Measurements from ENCODE around the gene CCT3.
"Not testable (repeated sequence)": the region's sequence is repeated elsewhere in the genome, so short reads cannot be mapped to it uniquely, and the experiment has no call there.

CCT3 gene

GRCh38 chr1:156338180-156338976 lies at the start of gene CCT3, which contains the start of gene TSACC:
TSS of gene CCT3 (minus strand) at chr1:156338292. CDS start at chr1:156338184, 108 bp downstream.
TSS of gene TSACC (plus strand) at chr1:156338526. CDS start at chr1:156339758, 1,232 bp downstream.
- peak; percentile 100 for DNase-seq

- no peak for DNase-seq
Observed at GRCh38 chr1:156387870-156388173, 49.7 kb upstream of the CCT3 start.

GRCh38 chr1:156386949-156387869 lies 49.1 kb upstream of the CCT3 start:
- no peak for DNase-seq

- DNase-seq, result no peak
Observed at GRCh38 chr1:156386134-156386901, 48.2 kb upstream of the CCT3 start.

GRCh38 chr1:156385534-156386031 lies 47.5 kb upstream of the CCT3 start:
- peak; percentile 69 for DNase-seq

- DNase-seq, result no peak
Observed at GRCh38 chr1:156384658-156385057, 46.6 kb upstream of the CCT3 start.

GRCh38 chr1:156384007-156384406 lies 45.9 kb upstream of the CCT3 start:
- no peak for DNase-seq

- peak; percentile 46 for DNase-seq
Observed at GRCh38 chr1:156383023-156383422, 44.9 kb upstream of the CCT3 start.

- no peak for DNase-seq
Observed at GRCh38 chr1:156382561-156382960, 44.5 kb upstream of the CCT3 start.

GRCh38 chr1:156379420-156380165 lies 41.5 kb upstream of the CCT3 start:
- peak; percentile 45 for DNase-seq

GRCh38 chr1:156378557-156378956 lies 40.5 kb upstream of the CCT3 start:
- DNase-seq, result no peak

GRCh38 chr1:156376958-156377919 lies 39.1 kb upstream of the CCT3 start:
- no peak for DNase-seq

GRCh38 chr1:156376146-156376545 lies 38.1 kb upstream of the CCT3 start:
- DNase-seq, result peak; percentile 35

GRCh38 chr1:156373546-156373945 lies 35.5 kb upstream of the CCT3 start:
- DNase-seq, result no peak

- no peak for DNase-seq
Observed at GRCh38 chr1:156372876-156373275, 34.8 kb upstream of the CCT3 start.

- DNase-seq, result no peak
Observed at GRCh38 chr1:156372265-156372586, 34.1 kb upstream of the CCT3 start.

GRCh38 chr1:156371553-156372264 lies 33.6 kb upstream of the CCT3 start:
- DNase-seq, result peak; percentile 25

- DNase-seq, result not testable (repeated sequence)
Observed at GRCh38 chr1:156369685-156370286, 31.7 kb upstream of the CCT3 start.

- no peak for DNase-seq
Observed at GRCh38 chr1:156368889-156369684, 31.0 kb upstream of the CCT3 start, which contains the start of gene RHBG. TSS of gene RHBG (plus strand) at chr1:156369211. CDS start at chr1:156369250, 39 bp downstream.
